Keratinocyte (primary cell): ENCODE measurements around the gene SFXN3.

Experiments
- CTCF ChIP-seq, 3 experiments: IDR thresholded peaks in 1 of 3; conservative IDR thresholded peaks in 1 of 3; optimal IDR thresholded peaks in 1 of 3; 2 replicates in 2 of 3; 3 replicates in 1 of 3; pipeline versions ENCODE3 to v1.5.1; 2011; ENCODE audit warnings: low read length in 3 of 3, mild to moderate bottlenecking in 3 of 3, moderate library complexity in 2 of 3, control low read depth in 1 of 3, inconsistent platforms in 1 of 3; ENCODE audit not compliant: insufficient read depth in 2 of 3; ENCODE audit errors: extremely low read depth in 1 of 3
- EZH2 ChIP-seq: IDR thresholded peaks from one replicate; pipeline ENCODE4 v1.6.1; 2012; ENCODE audit warnings: inconsistent platforms, mild to moderate bottlenecking, low read length, moderate library complexity

DNA sequence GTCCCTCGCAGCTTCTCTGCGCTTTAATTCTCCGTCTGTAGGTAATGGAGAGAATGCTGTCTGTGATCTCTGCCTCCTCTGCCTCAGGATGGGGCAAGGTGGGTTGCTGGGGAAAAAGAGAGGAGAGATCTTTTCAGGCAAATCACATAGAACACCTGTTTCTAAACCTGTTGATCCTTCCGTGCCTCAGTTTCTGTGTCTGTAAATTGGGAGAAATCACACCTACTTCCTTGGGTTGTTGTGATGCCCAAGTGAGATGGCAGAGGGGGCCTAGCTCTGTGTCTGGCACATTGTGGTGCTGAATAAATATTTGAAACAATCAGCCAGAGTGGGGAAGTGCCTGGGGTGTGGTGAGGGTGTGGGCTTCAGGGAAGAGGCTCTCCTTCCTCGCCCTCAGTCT, 59.6 kb downstream of the SFXN3 start:
- no peak for TF ChIP-seq EZH2
- TF ChIP-seq CTCF (optimal IDR thresholded peaks at IDR 0.05 in 1 of 3, IDR thresholded peaks at IDR 0.05 in 1 of 3, conservative IDR thresholded peaks at IDR 0.05 in 1 of 3; ENCODE audit: extremely low read depth in 1 of 3, insufficient read depth in 2 of 3, low read length in 3 of 3) = no peak
